Upper lobe of left lung (tissue), 6 donors: ENCODE data around the gene MRS2. TPM values are rescaled to one million over a fixed set of nuclear protein-coding genes. Genes with fewer than 3 reads are reported as not detected.
"Not testable (repeated sequence)": the region's sequence is repeated elsewhere in the genome, so short reads cannot be mapped to it uniquely, and the experiment has no call there.

ENCODE experiments used
- ATAC-seq, 2 donors: fragments of 200-7000 bp; cut with Tn5 transposase; one replicate each; pipeline ENCODE4 v1.9.1; 2022; ENCODE audit warnings: mild to moderate bottlenecking in 2 of 2, moderate library complexity in 2 of 2; ENCODE audit not compliant: low FRiP score in 2 of 2
- DNase-seq, 2 donors: peaks; one replicate each; pipeline ENCODE4 v3.0.0-alpha.2; 2019 to 2020
- H3K27ac ChIP-seq, 4 donors: fragments of 200-600 bp; sonication (generic); one replicate each; pipeline ENCODE4 v1.5.1; 2016 to 2019
- H3K27me3 ChIP-seq, 4 donors: fragments of 200-600 bp; sonication (generic); one replicate each; pipeline ENCODE4 v1.5.1; 2017 to 2019
- H3K36me3 ChIP-seq, 4 donors: fragments of 200-600 bp; sonication (generic); one replicate each; pipeline ENCODE4 v1.5.1; 2016 to 2019
- H3K4me1 ChIP-seq, 4 donors: fragments of 200-600 bp; sonication (generic); one replicate each; pipeline ENCODE4 v1.5.1; 2018 to 2019
- H3K4me3 ChIP-seq, 4 donors: fragments of 200-600 bp; sonication (generic); one replicate each; pipeline ENCODE4 v1.5.1; 2017 to 2019; ENCODE audit warnings: mild to moderate bottlenecking in 2 of 4, moderate library complexity in 1 of 4
- H3K9me3 ChIP-seq, 4 donors: fragments of 200-600 bp; sonication (generic); one replicate each; pipeline ENCODE4 v1.5.1; 2018 to 2019
- CTCF ChIP-seq, 6 experiments: fragments of 450-650 bp in 4 of 6; fragments of 200-600 bp in 2 of 6; sonication (generic) in 2 of 6; IDR thresholded peaks; one replicate each; pipeline ENCODE4 v1.5.1; 2016 to 2019; ENCODE audit warnings: antibody characterized with exemption in 6 of 6
- EP300 ChIP-seq, 4 donors: sonication (generic); formaldehyde crosslinking; IDR thresholded peaks; one replicate each; pipeline ENCODE4 v1.5.1; 2017; ENCODE audit warnings: antibody characterized with exemption in 4 of 4, control low read depth in 2 of 4
- POLR2A ChIP-seq, 4 donors: fragments of 450-650 bp; IDR thresholded peaks; one replicate each; pipeline ENCODE4 v1.5.1; 2016 to 2017; ENCODE audit warnings: antibody characterized with exemption in 4 of 4, mild to moderate bottlenecking in 2 of 4
- POLR2AphosphoS5 ChIP-seq, 2 donors: sonication (generic); formaldehyde crosslinking; IDR thresholded peaks; one replicate each; pipeline ENCODE4 v1.5.1; 2017; ENCODE audit warnings: antibody characterized with exemption in 2 of 2
- WGBS, 2 donors: methylation state at CpG; one replicate each; pipeline ENCODE4 v1.1.5; 2017 to 2018; 5-methylcytosine and 5-hydroxymethylcytosine counted together
- total RNA-seq, 6 donors: library from RNA; depleted of rRNA in 4 of 6; stranded (reverse); fragments of >200 nt in 4 of 6; gene quantifications; one replicate each; pipeline versions ENCODE4 v1.1.0 to v1.2.1, GENCODE V29; 2016 to 2021
- donor health status: DM: no; HTN: no; CAD: no; lungs with moderate emphysema.
- donor health status: DM: no; HTN: yes; CAD: no; lungs with severe emphysema.

Gene MRS2
- total RNA-seq, 6 donors from 2014 or later, result 20.8 to 40.8 (median 27.4) TPM

- ATAC-seq (peak; percentile 66 to 95), DNase-seq (peak; percentile 89 to 94)
- 9 to 19% methylated on average over 8 to 37 of the region's 61 CpGs for WGBS, 2 donors
- Histone ChIP-seq H3K36me3 (no peaks in the 10 kb centered on the region), H3K27ac (peak within 1 kb of the TSS; percentile 40 to 68 (median 62)), H3K9me3 (no peaks in the 10 kb centered on the region), H3K27me3 (no peaks in the 10 kb centered on the region), H3K4me1 (peaks cover 9 to 19% (median 14%) of the 10 kb centered on the region in 4 donors), H3K4me3 (peak within 1 kb of the TSS in 3 of 4 donors; percentile 45 to 57 (median 56))
- peak in 1 of 2 donors; percentile 70 for TF ChIP-seq POLR2AphosphoS5 (IDR thresholded peaks at IDR 0.05)
- peak in 2 of 6 experiments; percentile 9 to 43 for TF ChIP-seq CTCF (IDR thresholded peaks at IDR 0.05)
- TF ChIP-seq POLR2A (IDR thresholded peaks at IDR 0.05), result peak in 2 of 4 donors; percentile 58 to 63
- TF ChIP-seq EP300 (IDR thresholded peaks at IDR 0.05), result no peak
Observed at GRCh38 chr6:24357336-24358218, 45.2 kb upstream of the MRS2 start, which contains the start of gene DCDC2. TSS of gene DCDC2 (minus strand) at chr6:24358059. CDS start at chr6:24357750, 309 bp downstream.

GRCh38 chr6:24358219-24358821 lies 44.4 kb upstream of the MRS2 start:
- DNase-seq (no peak), ATAC-seq (no peak)
- H3K36me3 ChIP-seq, result no peaks in the 10 kb centered on the region
- TF ChIP-seq POLR2A (IDR thresholded peaks at IDR 0.05) (no peak), EP300 (IDR thresholded peaks at IDR 0.05) (no peak), POLR2AphosphoS5 (IDR thresholded peaks at IDR 0.05) (no peak), CTCF (IDR thresholded peaks at IDR 0.05) (no peak)
- H3K27ac ChIP-seq, result peak overlapping the region in 1 of 4 donors; percentile 68
- WGBS, 2 donors, result 47 to 48% methylated on average over 12 of the region's 12 CpGs
- H3K27me3 ChIP-seq, result no peaks in the 10 kb centered on the region
- peaks cover 9 to 19% (median 14%) of the 10 kb centered on the region in 4 donors for H3K4me1 ChIP-seq
- no peaks in the 10 kb centered on the region for H3K9me3 ChIP-seq
- peak overlapping the region in 3 of 4 donors; percentile 45 to 57 (median 56) for H3K4me3 ChIP-seq

- peaks cover 9 to 19% (median 14%) of the 10 kb centered on the region in 4 donors for H3K4me1 ChIP-seq
- peak overlapping the region; percentile 39 to 76 (median 60) for H3K27ac ChIP-seq
- ATAC-seq (peak; percentile 85 to 92), DNase-seq (peak; percentile 79 to 98)
- H3K36me3 ChIP-seq, result no peaks in the 10 kb centered on the region
- H3K9me3 ChIP-seq, result no peaks in the 10 kb centered on the region
- H3K4me3 ChIP-seq, result peak overlapping the region; percentile 0 to 55 (median 44)
- H3K27me3 ChIP-seq, result no peaks in the 10 kb centered on the region
- TF ChIP-seq EP300 (IDR thresholded peaks at IDR 0.05) (no peak), POLR2AphosphoS5 (IDR thresholded peaks at IDR 0.05) (peak in 1 of 2 donors; percentile 58), CTCF (IDR thresholded peaks at IDR 0.05) (peak; percentile 35 to 90 (median 66)), POLR2A (IDR thresholded peaks at IDR 0.05) (peak in 1 of 4 donors; percentile 29)
- 8 to 13% methylated on average over 29 to 36 of the region's 55 CpGs for WGBS, 2 donors
Observed at GRCh38 chr6:24359640-24360454, 42.9 kb upstream of the MRS2 start.

GRCh38 chr6:24362363-24362762 lies 40.4 kb upstream of the MRS2 start:
- H3K27ac ChIP-seq, H3K36me3 ChIP-seq, ATAC-seq, H3K27me3 ChIP-seq, DNase-seq, H3K4me3 ChIP-seq, H3K9me3 ChIP-seq: not testable (repeated sequence)
- peaks cover 9 to 18% (median 14%) of the 10 kb centered on the region in 4 donors for H3K4me1 ChIP-seq
- 79 to 83% methylated on average over 5 of the region's 5 CpGs for WGBS, 2 donors

- H3K27ac ChIP-seq, H3K36me3 ChIP-seq, H3K27me3 ChIP-seq, H3K4me1 ChIP-seq, ATAC-seq, DNase-seq, H3K9me3 ChIP-seq, H3K4me3 ChIP-seq: not testable (repeated sequence)
- 66 to 83% methylated on average over 7 to 8 of the region's 8 CpGs for WGBS, 2 donors
Observed at GRCh38 chr6:24365103-24365633, 37.6 kb upstream of the MRS2 start.
